ENCODE data around the gene ZNF718.

GRCh38 chr4:161496-162284 lies 37.4 kb downstream of the ZNF718 start:
- TF ChIP-seq ZC3H10 (CRISPR knock-in tag; IDR thresholded peaks at IDR 0.05) (no peak), RARB (CRISPR knock-in tag; IDR thresholded peaks at IDR 0.05) (no peak), PATZ1 (CRISPR knock-in tag; IDR thresholded peaks at IDR 0.05; ENCODE audit: borderline replicate concordance) (no peak), BACH2 (CRISPR knock-in tag; IDR thresholded peaks at IDR 0.05; ENCODE audit: borderline replicate concordance) (no peak), GLIS3 (CRISPR knock-in tag; IDR thresholded peaks at IDR 0.05) (no peak), ZFP30 (CRISPR knock-in tag; IDR thresholded peaks at IDR 0.05) (no peak), ZNF565 (CRISPR knock-in tag; conservative IDR thresholded peaks at IDR 0.05; ENCODE audit: low read depth) (no peak), TOX (CRISPR knock-in tag; IDR thresholded peaks at IDR 0.05; ENCODE audit: borderline replicate concordance) (no peak), ZFP3 (CRISPR knock-in tag; IDR thresholded peaks at IDR 0.05) (no peak), ZNF70 (CRISPR knock-in tag; IDR thresholded peaks at IDR 0.05) (no peak), SNAI2 (CRISPR knock-in tag; IDR thresholded peaks at IDR 0.05) (no peak), PPARA (CRISPR knock-in tag; IDR thresholded peaks at IDR 0.05; ENCODE audit: borderline replicate concordance) (no peak), ZNF8 (CRISPR knock-in tag; IDR thresholded peaks at IDR 0.05) (no peak)
- TF ChIP-seq, protein P1, sequence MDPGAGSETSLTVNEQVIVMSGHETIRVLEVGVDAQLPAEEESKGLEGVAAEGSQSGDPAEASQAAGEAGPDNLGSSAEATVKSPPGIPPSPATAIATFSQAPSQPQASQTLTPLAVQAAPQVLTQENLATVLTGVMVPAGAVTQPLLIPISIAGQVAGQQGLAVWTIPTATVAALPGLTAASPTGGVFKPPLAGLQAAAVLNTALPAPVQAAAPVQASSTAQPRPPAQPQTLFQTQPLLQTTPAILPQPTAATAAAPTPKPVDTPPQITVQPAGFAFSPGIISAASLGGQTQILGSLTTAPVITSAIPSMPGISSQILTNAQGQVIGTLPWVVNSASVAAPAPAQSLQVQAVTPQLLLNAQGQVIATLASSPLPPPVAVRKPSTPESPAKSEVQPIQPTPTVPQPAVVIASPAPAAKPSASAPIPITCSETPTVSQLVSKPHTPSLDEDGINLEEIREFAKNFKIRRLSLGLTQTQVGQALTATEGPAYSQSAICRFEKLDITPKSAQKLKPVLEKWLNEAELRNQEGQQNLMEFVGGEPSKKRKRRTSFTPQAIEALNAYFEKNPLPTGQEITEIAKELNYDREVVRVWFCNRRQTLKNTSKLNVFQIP (CRISPR knock-in tag; IDR thresholded peaks at IDR 0.05; ENCODE audit: borderline replicate concordance, low read depth), result no peak

Data from SK-N-SH treated with all-trans-retinoic acid at 6 μM for 48 hours (cell line).